SJCRH30 (cell line): ENCODE results near the gene FSTL4. TPM values are rescaled to one million over a fixed set of nuclear protein-coding genes. Genes with fewer than 3 reads are reported as not detected.
A peak's percentile ranks its signal among the peaks of the same experiment; 100 is the strongest.

Experiments used
- DNase-seq, 2 experiments: peaks; one replicate each; pipeline ENCODE4 v3.0.0-alpha.2; 2015 to 2020
- H3K27ac ChIP-seq: fragments of 250-450 bp; sonication (Bioruptor Pico); 2 replicates; pipeline ENCODE4 v1.5.1; 2020; ENCODE audit warnings: mild to moderate bottlenecking, moderate library complexity
- H3K27me3 ChIP-seq: fragments of 250-450 bp; sonication (Bioruptor Pico); 2 replicates; pipeline ENCODE4 v1.5.1; 2020; ENCODE audit warnings: mild to moderate bottlenecking, moderate library complexity
- H3K36me3 ChIP-seq: fragments of 250-450 bp; sonication (Bioruptor Pico); 2 replicates; pipeline ENCODE4 v1.5.1; 2020; ENCODE audit warnings: mild to moderate bottlenecking, moderate library complexity
- H3K4me1 ChIP-seq: fragments of 250-450 bp; sonication (Bioruptor Pico); 2 replicates; pipeline ENCODE4 v1.5.1; 2020; ENCODE audit warnings: mild to moderate bottlenecking, moderate library complexity
- H3K4me3 ChIP-seq: fragments of 250-450 bp; sonication (Bioruptor Pico); 2 replicates; pipeline ENCODE4 v1.5.1; 2020; ENCODE audit warnings: mild to moderate bottlenecking, moderate library complexity
- H3K9me3 ChIP-seq: fragments of 250-450 bp; sonication (Bioruptor Pico); replicated peaks from 2 replicates; pipeline ENCODE4 v1.5.1; 2020; ENCODE audit warnings: mild to moderate bottlenecking, moderate library complexity
- total RNA-seq: library from RNA; depleted of rRNA; stranded (reverse); fragments of >200 nt; shearing (Covaris generic); gene quantifications from 2 replicates; pipeline ENCODE4 v1.2.3, GENCODE V29; 2014

Gene FSTL4
- total RNA-seq, 1 experiment from 2014 or later = 7.1 TPM

GRCh38 chr5:133425764-133426163, 186.6 kb downstream of the FSTL4 start:
- Histone ChIP-seq H3K4me3 (no peak overlapping the region), H3K27me3 (no peaks in the 10 kb centered on the region), H3K27ac (no peak overlapping the region), H3K4me1 (no peaks in the 10 kb centered on the region), H3K36me3 (no peaks in the 10 kb centered on the region), H3K9me3 (no peaks in the 10 kb centered on the region)
- DNase-seq = no peak

GRCh38 chr5:133425222-133425621, 187.1 kb downstream of the FSTL4 start:
- Histone ChIP-seq H3K4me3 (no peak overlapping the region), H3K36me3 (no peaks in the 10 kb centered on the region), H3K4me1 (no peaks in the 10 kb centered on the region), H3K27me3 (no peaks in the 10 kb centered on the region), H3K27ac (no peak overlapping the region), H3K9me3 (no peaks in the 10 kb centered on the region)
- no peak for DNase-seq

- Histone ChIP-seq H3K4me1 (no peaks in the 10 kb centered on the region), H3K4me3 (no peak overlapping the region), H3K9me3 (no peaks in the 10 kb centered on the region), H3K27ac (no peak overlapping the region), H3K36me3 (no peaks in the 10 kb centered on the region), H3K27me3 (no peaks in the 10 kb centered on the region)
- DNase-seq = peak; percentile 41 to 65
These were observed 188.6 kb downstream of the FSTL4 start for GRCh38 chr5:133423618-133424282.

GRCh38 chr5:133423011-133423617, 189.2 kb downstream of the FSTL4 start:
- H3K27ac ChIP-seq = no peak overlapping the region
- H3K4me1 ChIP-seq = no peaks in the 10 kb centered on the region
- no peaks in the 10 kb centered on the region for H3K27me3 ChIP-seq
- no peak for DNase-seq
- no peaks in the 10 kb centered on the region for H3K36me3 ChIP-seq
- H3K9me3 ChIP-seq = no peaks in the 10 kb centered on the region
- H3K4me3 ChIP-seq = no peak overlapping the region

- H3K9me3 ChIP-seq = no peaks in the 10 kb centered on the region
- no peaks in the 10 kb centered on the region for H3K27me3 ChIP-seq
- H3K27ac ChIP-seq = no peak overlapping the region
- no peaks in the 10 kb centered on the region for H3K36me3 ChIP-seq
- H3K4me3 ChIP-seq = no peak overlapping the region
- no peaks in the 10 kb centered on the region for H3K4me1 ChIP-seq
- no peak for DNase-seq
These were observed 190.5 kb downstream of the FSTL4 start for GRCh38 chr5:133421806-133422205.

- H3K4me1 ChIP-seq = no peaks in the 10 kb centered on the region
- DNase-seq = peak; percentile 57 to 72
- H3K27ac ChIP-seq = no peak overlapping the region
- no peaks in the 10 kb centered on the region for H3K36me3 ChIP-seq
- no peaks in the 10 kb centered on the region for H3K27me3 ChIP-seq
- H3K4me3 ChIP-seq = no peak overlapping the region
- no peaks in the 10 kb centered on the region for H3K9me3 ChIP-seq
These were observed 190.9 kb downstream of the FSTL4 start for GRCh38 chr5:133421394-133421793.

- H3K4me3 ChIP-seq = no peak overlapping the region
- no peaks in the 10 kb centered on the region for H3K27me3 ChIP-seq
- no peak overlapping the region for H3K27ac ChIP-seq
- DNase-seq = no peak
- H3K4me1 ChIP-seq = no peaks in the 10 kb centered on the region
- no peaks in the 10 kb centered on the region for H3K9me3 ChIP-seq
- no peaks in the 10 kb centered on the region for H3K36me3 ChIP-seq
These were observed 191.7 kb downstream of the FSTL4 start for GRCh38 chr5:133420440-133421301.

- Histone ChIP-seq H3K36me3 (no peaks in the 10 kb centered on the region), H3K27me3 (no peaks in the 10 kb centered on the region), H3K27ac (no peak overlapping the region), H3K4me1 (no peaks in the 10 kb centered on the region), H3K9me3 (no peaks in the 10 kb centered on the region), H3K4me3 (no peak overlapping the region)
- no peak for DNase-seq
These were observed 196.4 kb downstream of the FSTL4 start for GRCh38 chr5:133415906-133416305.

GRCh38 chr5:133415506-133415905, 196.8 kb downstream of the FSTL4 start:
- H3K9me3 ChIP-seq = no peaks in the 10 kb centered on the region
- no peaks in the 10 kb centered on the region for H3K4me1 ChIP-seq
- H3K27ac ChIP-seq = no peak overlapping the region
- H3K27me3 ChIP-seq = no peaks in the 10 kb centered on the region
- no peak overlapping the region for H3K4me3 ChIP-seq
- no peak for DNase-seq
- no peaks in the 10 kb centered on the region for H3K36me3 ChIP-seq

- DNase-seq = no peak
- Histone ChIP-seq H3K4me3 (no peak overlapping the region), H3K9me3 (no peaks in the 10 kb centered on the region), H3K4me1 (no peaks in the 10 kb centered on the region), H3K27ac (no peak overlapping the region), H3K36me3 (no peaks in the 10 kb centered on the region), H3K27me3 (no peaks in the 10 kb centered on the region)
These were observed 199.7 kb downstream of the FSTL4 start for GRCh38 chr5:133412661-133413060.

- H3K4me3 ChIP-seq = no peak overlapping the region
- no peaks in the 10 kb centered on the region for H3K4me1 ChIP-seq
- no peaks in the 10 kb centered on the region for H3K27me3 ChIP-seq
- no peaks in the 10 kb centered on the region for H3K36me3 ChIP-seq
- H3K27ac ChIP-seq = no peak overlapping the region
- H3K9me3 ChIP-seq = no peaks in the 10 kb centered on the region
- DNase-seq = no peak
These were observed 202.0 kb downstream of the FSTL4 start for GRCh38 chr5:133410335-133410828.

GRCh38 chr5:133409210-133409674, 203.1 kb downstream of the FSTL4 start:
- Histone ChIP-seq H3K4me3 (no peak overlapping the region), H3K27me3 (no peaks in the 10 kb centered on the region)

GRCh38 chr5:133408322-133408721, 204.0 kb downstream of the FSTL4 start:
- H3K9me3 ChIP-seq = no peaks in the 10 kb centered on the region
- no peaks in the 10 kb centered on the region for H3K27me3 ChIP-seq
- no peak for DNase-seq
- H3K4me1 ChIP-seq = no peaks in the 10 kb centered on the region
- no peak overlapping the region for H3K27ac ChIP-seq
- no peak overlapping the region for H3K4me3 ChIP-seq
- no peaks in the 10 kb centered on the region for H3K36me3 ChIP-seq

More at GRCh38 chr5:133409210-133409674, 203.1 kb downstream of the FSTL4 start:
- Histone ChIP-seq H3K9me3 (no peaks in the 10 kb centered on the region), H3K27ac (no peak overlapping the region), H3K4me1 (no peaks in the 10 kb centered on the region), H3K36me3 (no peaks in the 10 kb centered on the region)
- DNase-seq = no peak

- no peaks in the 10 kb centered on the region for H3K9me3 ChIP-seq
- H3K36me3 ChIP-seq = no peaks in the 10 kb centered on the region
- H3K27me3 ChIP-seq = no peaks in the 10 kb centered on the region
- no peaks in the 10 kb centered on the region for H3K4me1 ChIP-seq
- DNase-seq = no peak
- H3K4me3 ChIP-seq = no peak overlapping the region
- H3K27ac ChIP-seq = no peak overlapping the region
These were observed 205.2 kb downstream of the FSTL4 start for GRCh38 chr5:133406977-133407632.
